Breast epithelium (tissue), 3 donors: ENCODE data around the gene CNTNAP2.

Experiments
- POLR2A ChIP-seq: fragments of 450-650 bp; IDR thresholded peaks from one replicate; pipeline ENCODE4 v1.6.1; 2016; ENCODE audit warnings: antibody characterized with exemption, mild to moderate bottlenecking, moderate library complexity
- TF ChIP-seq, protein P1 (sequence below), 3 donors: fragments of 450-650 bp; IDR thresholded peaks; one replicate each; pipeline ENCODE4 v1.5.1; 2016 to 2017; ENCODE audit warnings: antibody characterized with exemption in 3 of 3, mild to moderate bottlenecking in 3 of 3, moderate library complexity in 3 of 3

DNA sequence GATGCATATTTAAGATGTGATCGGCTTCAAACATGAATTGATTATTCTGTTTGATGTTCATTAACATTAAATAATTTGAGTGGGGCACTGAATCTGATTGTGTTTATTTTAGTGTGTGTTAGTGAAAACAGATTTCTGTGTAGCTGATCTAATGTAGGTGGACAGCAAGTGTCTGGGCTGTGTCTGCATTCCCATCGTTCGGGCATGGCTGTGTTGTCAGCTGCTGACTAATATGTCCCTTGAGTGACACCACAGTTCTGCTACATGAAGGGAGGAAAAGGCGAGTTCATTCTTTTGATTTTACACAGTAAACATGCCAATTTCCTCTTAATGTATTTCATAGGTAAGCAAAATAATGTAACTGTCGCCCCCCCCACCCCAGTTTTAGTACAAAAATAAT, 203.0 kb downstream of the CNTNAP2 start:
- TF ChIP-seq, protein P1, sequence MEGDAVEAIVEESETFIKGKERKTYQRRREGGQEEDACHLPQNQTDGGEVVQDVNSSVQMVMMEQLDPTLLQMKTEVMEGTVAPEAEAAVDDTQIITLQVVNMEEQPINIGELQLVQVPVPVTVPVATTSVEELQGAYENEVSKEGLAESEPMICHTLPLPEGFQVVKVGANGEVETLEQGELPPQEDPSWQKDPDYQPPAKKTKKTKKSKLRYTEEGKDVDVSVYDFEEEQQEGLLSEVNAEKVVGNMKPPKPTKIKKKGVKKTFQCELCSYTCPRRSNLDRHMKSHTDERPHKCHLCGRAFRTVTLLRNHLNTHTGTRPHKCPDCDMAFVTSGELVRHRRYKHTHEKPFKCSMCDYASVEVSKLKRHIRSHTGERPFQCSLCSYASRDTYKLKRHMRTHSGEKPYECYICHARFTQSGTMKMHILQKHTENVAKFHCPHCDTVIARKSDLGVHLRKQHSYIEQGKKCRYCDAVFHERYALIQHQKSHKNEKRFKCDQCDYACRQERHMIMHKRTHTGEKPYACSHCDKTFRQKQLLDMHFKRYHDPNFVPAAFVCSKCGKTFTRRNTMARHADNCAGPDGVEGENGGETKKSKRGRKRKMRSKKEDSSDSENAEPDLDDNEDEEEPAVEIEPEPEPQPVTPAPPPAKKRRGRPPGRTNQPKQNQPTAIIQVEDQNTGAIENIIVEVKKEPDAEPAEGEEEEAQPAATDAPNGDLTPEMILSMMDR (IDR thresholded peaks at IDR 0.05) = no peak
- no peak for TF ChIP-seq POLR2A
